ENCODE data around the gene BBIP1.

DNA sequence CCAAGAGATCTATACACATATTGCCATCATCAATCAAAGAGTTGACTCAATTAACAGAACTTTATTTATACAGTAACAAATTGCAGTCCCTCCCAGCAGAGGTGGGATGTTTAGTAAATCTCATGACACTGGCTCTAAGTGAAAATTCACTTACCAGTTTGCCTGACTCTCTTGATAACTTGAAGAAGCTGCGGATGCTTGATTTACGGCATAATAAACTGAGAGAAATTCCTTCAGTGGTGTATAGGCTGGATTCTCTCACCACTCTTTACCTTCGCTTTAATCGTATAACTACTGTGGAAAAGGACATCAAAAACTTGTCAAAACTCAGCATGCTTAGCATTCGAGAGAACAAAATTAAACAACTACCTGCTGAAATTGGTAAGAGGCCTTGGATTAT, 45.7 kb upstream of the BBIP1 start:
- no peak for TF ChIP-seq EZH2 (IDR thresholded peaks at IDR 0.05; ENCODE audit: borderline replicate concordance, low read depth, low read length, poor library complexity, severe bottlenecking)
- TF ChIP-seq, protein P1, sequence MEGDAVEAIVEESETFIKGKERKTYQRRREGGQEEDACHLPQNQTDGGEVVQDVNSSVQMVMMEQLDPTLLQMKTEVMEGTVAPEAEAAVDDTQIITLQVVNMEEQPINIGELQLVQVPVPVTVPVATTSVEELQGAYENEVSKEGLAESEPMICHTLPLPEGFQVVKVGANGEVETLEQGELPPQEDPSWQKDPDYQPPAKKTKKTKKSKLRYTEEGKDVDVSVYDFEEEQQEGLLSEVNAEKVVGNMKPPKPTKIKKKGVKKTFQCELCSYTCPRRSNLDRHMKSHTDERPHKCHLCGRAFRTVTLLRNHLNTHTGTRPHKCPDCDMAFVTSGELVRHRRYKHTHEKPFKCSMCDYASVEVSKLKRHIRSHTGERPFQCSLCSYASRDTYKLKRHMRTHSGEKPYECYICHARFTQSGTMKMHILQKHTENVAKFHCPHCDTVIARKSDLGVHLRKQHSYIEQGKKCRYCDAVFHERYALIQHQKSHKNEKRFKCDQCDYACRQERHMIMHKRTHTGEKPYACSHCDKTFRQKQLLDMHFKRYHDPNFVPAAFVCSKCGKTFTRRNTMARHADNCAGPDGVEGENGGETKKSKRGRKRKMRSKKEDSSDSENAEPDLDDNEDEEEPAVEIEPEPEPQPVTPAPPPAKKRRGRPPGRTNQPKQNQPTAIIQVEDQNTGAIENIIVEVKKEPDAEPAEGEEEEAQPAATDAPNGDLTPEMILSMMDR (conservative IDR thresholded peaks at IDR 0.05; ENCODE audit: low read depth, low read length), result no peak

Measured in A673 (cell line).